Ishikawa (cell line): ENCODE results near the gene SLC8A3.

ENCODE experiments used
- CEBPB ChIP-seq: IDR thresholded peaks from 2 replicates; pipeline ENCODE4 v1.6.1; 2012
- CREB1 ChIP-seq: IDR thresholded peaks from 2 replicates; pipeline ENCODE4 v1.6.1; 2012; ENCODE audit warnings: low read depth
- EGR1 ChIP-seq: IDR thresholded peaks from 2 replicates; pipeline ENCODE4 v1.6.1; 2012
- EP300 ChIP-seq: IDR thresholded peaks from 2 replicates; pipeline ENCODE4 v1.6.1; 2012; ENCODE audit warnings: borderline replicate concordance
- FOXM1 ChIP-seq: IDR thresholded peaks from 2 replicates; pipeline ENCODE4 v1.6.1; 2012; ENCODE audit warnings: low read depth, borderline replicate concordance
- MAX ChIP-seq: IDR thresholded peaks from 2 replicates; pipeline ENCODE4 v1.6.1; 2012
- NFIC ChIP-seq: IDR thresholded peaks from 2 replicates; pipeline ENCODE4 v1.6.1; 2012
- RAD21 ChIP-seq: IDR thresholded peaks from 2 replicates; pipeline ENCODE4 v1.6.1; 2012; ENCODE audit warnings: low read depth
- TAF1 ChIP-seq: IDR thresholded peaks from 2 replicates; pipeline ENCODE4 v1.6.1; 2012; ENCODE audit warnings: low read depth, mild to moderate bottlenecking
- TCF12 ChIP-seq: IDR thresholded peaks from 2 replicates; pipeline ENCODE4 v1.6.1; 2012; ENCODE audit warnings: low read depth
- TEAD4 ChIP-seq: IDR thresholded peaks from 2 replicates; pipeline ENCODE4 v1.6.1; 2012
- YY1 ChIP-seq: IDR thresholded peaks from 2 replicates; pipeline ENCODE4 v1.6.1; 2012; ENCODE audit warnings: low read depth
- ZBTB7A ChIP-seq: IDR thresholded peaks from 2 replicates; pipeline ENCODE4 v1.6.1; 2012; ENCODE audit warnings: low read depth
- TF ChIP-seq, protein P1 (sequence below): IDR thresholded peaks from 2 replicates; pipeline ENCODE4 v1.6.1; 2012; ENCODE audit warnings: low read depth, mild to moderate bottlenecking
- TF ChIP-seq, protein P2 (sequence below): IDR thresholded peaks from 2 replicates; pipeline ENCODE4 v1.6.1; 2012

SLC8A3 gene

GRCh38 chr14:70005281-70005805 lies 183.4 kb downstream of the SLC8A3 start:
- no peak for TF ChIP-seq ZBTB7A
- no peak for TF ChIP-seq YY1
- TF ChIP-seq, protein P1, sequence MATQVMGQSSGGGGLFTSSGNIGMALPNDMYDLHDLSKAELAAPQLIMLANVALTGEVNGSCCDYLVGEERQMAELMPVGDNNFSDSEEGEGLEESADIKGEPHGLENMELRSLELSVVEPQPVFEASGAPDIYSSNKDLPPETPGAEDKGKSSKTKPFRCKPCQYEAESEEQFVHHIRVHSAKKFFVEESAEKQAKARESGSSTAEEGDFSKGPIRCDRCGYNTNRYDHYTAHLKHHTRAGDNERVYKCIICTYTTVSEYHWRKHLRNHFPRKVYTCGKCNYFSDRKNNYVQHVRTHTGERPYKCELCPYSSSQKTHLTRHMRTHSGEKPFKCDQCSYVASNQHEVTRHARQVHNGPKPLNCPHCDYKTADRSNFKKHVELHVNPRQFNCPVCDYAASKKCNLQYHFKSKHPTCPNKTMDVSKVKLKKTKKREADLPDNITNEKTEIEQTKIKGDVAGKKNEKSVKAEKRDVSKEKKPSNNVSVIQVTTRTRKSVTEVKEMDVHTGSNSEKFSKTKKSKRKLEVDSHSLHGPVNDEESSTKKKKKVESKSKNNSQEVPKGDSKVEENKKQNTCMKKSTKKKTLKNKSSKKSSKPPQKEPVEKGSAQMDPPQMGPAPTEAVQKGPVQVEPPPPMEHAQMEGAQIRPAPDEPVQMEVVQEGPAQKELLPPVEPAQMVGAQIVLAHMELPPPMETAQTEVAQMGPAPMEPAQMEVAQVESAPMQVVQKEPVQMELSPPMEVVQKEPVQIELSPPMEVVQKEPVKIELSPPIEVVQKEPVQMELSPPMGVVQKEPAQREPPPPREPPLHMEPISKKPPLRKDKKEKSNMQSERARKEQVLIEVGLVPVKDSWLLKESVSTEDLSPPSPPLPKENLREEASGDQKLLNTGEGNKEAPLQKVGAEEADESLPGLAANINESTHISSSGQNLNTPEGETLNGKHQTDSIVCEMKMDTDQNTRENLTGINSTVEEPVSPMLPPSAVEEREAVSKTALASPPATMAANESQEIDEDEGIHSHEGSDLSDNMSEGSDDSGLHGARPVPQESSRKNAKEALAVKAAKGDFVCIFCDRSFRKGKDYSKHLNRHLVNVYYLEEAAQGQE, result no peak
- no peak for TF ChIP-seq MAX
- no peak for TF ChIP-seq EGR1
- TF ChIP-seq, protein P2, sequence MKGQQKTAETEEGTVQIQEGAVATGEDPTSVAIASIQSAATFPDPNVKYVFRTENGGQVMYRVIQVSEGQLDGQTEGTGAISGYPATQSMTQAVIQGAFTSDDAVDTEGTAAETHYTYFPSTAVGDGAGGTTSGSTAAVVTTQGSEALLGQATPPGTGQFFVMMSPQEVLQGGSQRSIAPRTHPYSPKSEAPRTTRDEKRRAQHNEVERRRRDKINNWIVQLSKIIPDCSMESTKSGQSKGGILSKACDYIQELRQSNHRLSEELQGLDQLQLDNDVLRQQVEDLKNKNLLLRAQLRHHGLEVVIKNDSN, result no peak
- TF ChIP-seq RAD21, result no peak
- TF ChIP-seq EP300, result no peak
- no peak for TF ChIP-seq FOXM1
- no peak for TF ChIP-seq NFIC
- no peak for TF ChIP-seq CREB1
- no peak for TF ChIP-seq TAF1
- no peak for TF ChIP-seq TEAD4
- no peak for TF ChIP-seq TCF12
- TF ChIP-seq CEBPB, result no peak

- TF ChIP-seq, protein P2, result no peak
- TF ChIP-seq EP300, result no peak
- TF ChIP-seq YY1, result no peak
- no peak for TF ChIP-seq CEBPB
- no peak for TF ChIP-seq RAD21
- no peak for TF ChIP-seq FOXM1
These were observed 184.0 kb downstream of the SLC8A3 start for GRCh38 chr14:70004791-70005190.

- no peak for TF ChIP-seq ZBTB7A
- TF ChIP-seq FOXM1, result no peak
- TF ChIP-seq, protein P2, result no peak
- TF ChIP-seq TAF1, result no peak
- TF ChIP-seq RAD21, result no peak
- TF ChIP-seq EP300, result no peak
- no peak for TF ChIP-seq YY1
- TF ChIP-seq CREB1, result no peak
These were observed 186.0 kb downstream of the SLC8A3 start for GRCh38 chr14:70002589-70003346.

DNA sequence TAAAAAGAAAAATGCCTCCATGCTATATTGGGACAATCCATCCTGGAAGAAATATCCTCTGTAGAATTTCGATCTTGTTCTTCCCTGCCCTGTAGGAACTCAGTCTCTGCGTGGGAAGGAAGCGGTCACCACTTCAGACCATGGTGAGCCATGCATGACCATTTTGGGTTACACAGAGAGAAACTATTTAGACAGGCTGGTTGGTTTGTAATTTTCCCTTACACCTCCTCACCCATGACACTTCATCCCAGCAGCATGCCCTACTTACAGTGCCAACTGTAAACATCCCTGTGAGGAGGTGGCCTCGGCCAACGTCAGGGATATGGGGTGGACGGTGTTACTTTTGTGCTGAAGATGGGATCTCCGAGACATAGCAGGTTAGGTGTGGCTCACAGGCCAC lies 188.2 kb downstream of the SLC8A3 start:
- TF ChIP-seq, protein P2, result no peak
- TF ChIP-seq YY1, result no peak
- no peak for TF ChIP-seq TCF12
- TF ChIP-seq NFIC, result no peak
- no peak for TF ChIP-seq TAF1
- no peak for TF ChIP-seq RAD21
- no peak for TF ChIP-seq MAX
- no peak for TF ChIP-seq CREB1
- no peak for TF ChIP-seq ZBTB7A
- TF ChIP-seq FOXM1, result no peak
- TF ChIP-seq EGR1, result no peak
- TF ChIP-seq, protein P1, result no peak
- TF ChIP-seq CEBPB, result no peak
- no peak for TF ChIP-seq EP300
- TF ChIP-seq TEAD4, result no peak

- TF ChIP-seq, protein P2, result no peak
- TF ChIP-seq MAX (no peak), TCF12 (no peak), CREB1 (no peak), FOXM1 (no peak), YY1 (no peak), EP300 (no peak), TEAD4 (no peak), RAD21 (no peak), EGR1 (no peak), ZBTB7A (no peak), CEBPB (no peak)
These were observed 189.5 kb downstream of the SLC8A3 start for GRCh38 chr14:69999261-69999674.
